ENCODE data around the gene APBA1. TPM values are rescaled to one million over a fixed set of nuclear protein-coding genes. Genes with fewer than 3 reads are reported as not detected.

The APBA1 gene
- total RNA-seq, 1 experiment from 2014 or later: 0.52 TPM

DNA sequence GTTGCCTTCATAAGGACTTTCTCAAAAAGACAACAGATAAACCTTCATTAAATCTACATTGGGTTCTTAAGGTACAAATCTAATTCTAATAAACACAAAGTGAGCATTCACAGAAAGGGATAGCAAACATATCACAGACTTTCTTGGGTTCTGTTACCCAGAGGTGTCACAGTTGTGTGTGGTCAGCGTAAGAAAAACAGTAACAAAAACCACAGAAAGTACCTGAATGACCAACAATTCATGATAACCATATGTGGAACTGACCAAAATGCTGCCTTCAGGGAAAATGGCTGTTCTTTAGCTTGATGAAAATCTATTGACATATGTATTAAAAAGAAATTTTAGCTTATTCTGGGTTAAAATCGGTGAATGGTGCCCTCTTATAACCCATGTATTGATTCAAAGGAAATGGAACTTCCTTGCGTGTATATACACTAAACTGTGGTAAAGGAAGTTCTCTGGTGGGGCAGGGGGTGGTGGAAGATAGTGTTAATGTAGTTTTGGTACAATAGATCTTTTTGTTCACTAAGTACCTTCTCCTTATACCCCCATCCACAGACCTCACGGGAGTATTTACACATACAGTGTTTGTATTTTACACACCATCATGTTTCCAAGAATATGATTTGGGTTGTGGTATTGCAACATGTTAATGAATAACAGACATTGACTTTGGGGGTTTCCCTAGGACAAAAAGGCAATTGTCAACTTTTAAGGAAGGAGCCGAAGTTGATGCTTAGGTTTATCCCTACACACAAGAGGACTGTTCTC, 152.5 kb downstream of the APBA1 start:
- DNase-seq: no peak
- H3K4me3 ChIP-seq (ENCODE audit: insufficient read depth, low read depth, low read length): no peak overlapping the region
- no peaks in the 10 kb centered on the region for H3K27me3 ChIP-seq (ENCODE audit: control insufficient read depth, insufficient read depth, low read length)
- no peaks in the 10 kb centered on the region for H3K36me3 ChIP-seq (replicated peaks; ENCODE audit: control insufficient read depth, insufficient read depth, low read length)

GRCh38 chr9:69516353-69517322, 155.5 kb downstream of the APBA1 start:
- H3K4me3 ChIP-seq (ENCODE audit: insufficient read depth, low read depth, low read length): no peak overlapping the region

DNA sequence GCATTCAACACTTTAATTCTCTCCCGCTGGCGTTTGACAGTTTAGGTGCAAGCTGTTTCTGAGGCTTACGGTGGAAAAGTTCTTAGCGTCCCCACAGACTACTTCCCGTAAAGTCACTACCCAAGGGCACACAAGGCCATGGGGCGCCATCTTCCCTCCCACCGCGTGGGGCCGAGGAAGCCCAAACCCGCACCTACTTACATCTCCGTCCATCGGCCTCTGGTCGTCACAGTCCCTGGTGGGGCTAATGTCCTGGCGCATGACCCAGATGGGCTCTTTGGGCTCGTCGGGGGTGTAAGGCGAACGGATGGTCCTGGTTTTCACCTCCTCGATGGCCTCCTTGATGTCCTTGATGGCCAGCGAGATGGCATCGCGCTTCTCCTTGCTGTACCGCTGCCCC, 156.4 kb downstream of the APBA1 start:
- Histone ChIP-seq H3K4me3 (ENCODE audit: insufficient read depth, low read depth, low read length) (no peak overlapping the region), H3K36me3 (replicated peaks; ENCODE audit: control insufficient read depth, insufficient read depth, low read length) (no peaks in the 10 kb centered on the region), H3K27me3 (ENCODE audit: control insufficient read depth, insufficient read depth, low read length) (no peaks in the 10 kb centered on the region)
- DNase-seq: no peak

More at GRCh38 chr9:69516353-69517322, 155.5 kb downstream of the APBA1 start:
- Histone ChIP-seq H3K36me3 (replicated peaks; ENCODE audit: control insufficient read depth, insufficient read depth, low read length) (no peaks in the 10 kb centered on the region), H3K27me3 (ENCODE audit: control insufficient read depth, insufficient read depth, low read length) (no peaks in the 10 kb centered on the region)
- DNase-seq: peak; percentile 28

DNA sequence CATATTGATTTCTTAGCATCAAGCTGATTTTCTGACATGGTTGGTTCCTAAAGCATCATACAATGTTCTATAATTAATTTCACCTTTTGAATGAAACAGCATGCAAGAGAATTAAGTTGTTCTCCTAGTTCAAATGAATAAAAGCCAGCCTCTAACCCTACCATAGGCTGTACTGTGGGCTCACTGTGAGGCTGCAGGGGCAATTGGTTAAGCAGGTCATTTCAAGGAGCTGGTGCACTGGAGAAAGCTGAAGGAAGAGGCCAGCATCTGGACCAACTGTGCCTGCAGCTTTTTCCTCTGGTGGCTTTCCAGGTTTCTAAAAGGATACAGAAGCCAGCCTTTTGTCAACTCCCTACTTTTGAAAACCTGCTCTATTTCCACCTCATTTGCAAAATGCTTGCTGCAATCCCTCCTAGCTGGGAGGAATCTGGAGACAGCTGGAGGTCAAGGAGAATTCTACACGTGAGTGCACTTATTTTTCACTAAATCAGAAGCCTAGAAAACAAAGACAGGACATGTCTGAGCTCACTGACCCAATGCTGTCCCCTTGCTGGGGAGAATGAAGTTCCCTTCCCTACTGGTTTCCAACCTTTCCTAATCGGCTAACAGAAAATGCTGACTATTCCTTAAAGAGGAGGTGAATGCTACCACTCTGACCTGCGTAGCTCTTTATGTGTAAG, 158.9 kb downstream of the APBA1 start:
- H3K4me3 ChIP-seq (ENCODE audit: insufficient read depth, low read depth, low read length): no peak overlapping the region
- DNase-seq: peak; percentile 20
- H3K27me3 ChIP-seq (ENCODE audit: control insufficient read depth, insufficient read depth, low read length): no peaks in the 10 kb centered on the region
- H3K36me3 ChIP-seq (replicated peaks; ENCODE audit: control insufficient read depth, insufficient read depth, low read length): no peaks in the 10 kb centered on the region

GRCh38 chr9:69504058-69504457, 168.1 kb downstream of the APBA1 start:
- H3K36me3 ChIP-seq (replicated peaks; ENCODE audit: control insufficient read depth, insufficient read depth, low read length): no peaks in the 10 kb centered on the region
- H3K27me3 ChIP-seq (ENCODE audit: control insufficient read depth, insufficient read depth, low read length): no peaks in the 10 kb centered on the region
- H3K4me3 ChIP-seq (ENCODE audit: insufficient read depth, low read depth, low read length): no peak overlapping the region
- DNase-seq: no peak

DNA sequence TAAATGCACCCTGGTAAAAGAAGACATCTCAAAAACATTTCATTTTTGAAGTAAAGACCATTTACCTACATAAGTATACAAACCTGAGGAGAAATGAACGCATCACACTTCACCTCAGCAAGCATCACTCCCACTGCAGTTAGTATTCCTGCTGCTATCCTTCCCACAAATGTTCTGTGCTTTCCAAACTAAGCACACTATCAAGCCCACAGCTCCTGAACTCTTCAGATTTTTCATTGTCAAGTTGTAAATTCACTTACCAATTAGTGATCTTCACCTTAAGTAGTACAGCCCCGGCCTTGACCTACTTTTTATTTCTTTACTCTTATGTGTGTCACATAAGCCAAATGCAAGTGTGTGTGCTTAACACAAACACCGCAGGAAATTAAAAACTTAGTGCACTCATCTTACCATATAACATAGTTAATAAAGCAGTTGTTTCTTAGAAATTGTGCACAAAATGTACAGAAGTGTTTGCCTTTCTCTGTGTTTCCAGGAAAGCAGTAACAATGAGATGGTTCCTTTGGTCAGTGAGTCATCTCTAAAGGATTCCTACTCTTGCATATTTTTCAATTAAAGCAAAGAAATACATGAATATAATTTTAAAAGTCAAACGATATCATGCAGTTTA, 169.4 kb downstream of the APBA1 start:
- no peak for DNase-seq
- no peaks in the 10 kb centered on the region for H3K27me3 ChIP-seq (ENCODE audit: control insufficient read depth, insufficient read depth, low read length)

GRCh38 chr9:69500896-69501295, 171.3 kb downstream of the APBA1 start:
- no peaks in the 10 kb centered on the region for H3K27me3 ChIP-seq (ENCODE audit: control insufficient read depth, insufficient read depth, low read length)
- no peaks in the 10 kb centered on the region for H3K36me3 ChIP-seq (replicated peaks; ENCODE audit: control insufficient read depth, insufficient read depth, low read length)
- H3K4me3 ChIP-seq (ENCODE audit: insufficient read depth, low read depth, low read length): no peak overlapping the region
- no peak for DNase-seq

More for the DNA sequence above, 169.4 kb downstream of the APBA1 start:
- H3K36me3 ChIP-seq (replicated peaks; ENCODE audit: control insufficient read depth, insufficient read depth, low read length): no peaks in the 10 kb centered on the region
- H3K4me3 ChIP-seq (ENCODE audit: insufficient read depth, low read depth, low read length): no peak overlapping the region

DNA sequence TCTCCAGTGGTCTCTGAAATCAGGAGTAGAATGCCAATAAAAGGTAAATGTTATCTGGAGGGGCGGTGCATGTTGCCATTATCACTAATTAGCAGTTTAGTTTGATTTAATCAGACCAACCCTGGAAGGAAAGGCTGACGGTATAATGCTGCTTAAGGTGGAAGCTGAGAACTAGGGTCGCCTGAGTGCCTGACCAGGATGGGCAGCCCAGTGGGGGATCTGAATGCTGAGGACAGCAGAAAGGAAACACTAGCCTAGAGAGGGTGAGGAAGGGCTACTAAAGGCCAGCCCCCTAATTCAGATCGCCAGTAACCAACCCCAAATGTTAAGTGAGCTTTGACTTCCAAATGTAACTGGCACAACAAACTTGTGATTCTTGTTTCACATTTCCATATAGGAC, 172.2 kb downstream of the APBA1 start:
- Histone ChIP-seq H3K4me3 (ENCODE audit: insufficient read depth, low read depth, low read length) (no peak overlapping the region), H3K36me3 (replicated peaks; ENCODE audit: control insufficient read depth, insufficient read depth, low read length) (no peaks in the 10 kb centered on the region), H3K27me3 (ENCODE audit: control insufficient read depth, insufficient read depth, low read length) (no peaks in the 10 kb centered on the region)
- peak; percentile 20 for DNase-seq

GRCh38 chr9:69499407-69499806, 172.8 kb downstream of the APBA1 start:
- no peaks in the 10 kb centered on the region for H3K27me3 ChIP-seq (ENCODE audit: control insufficient read depth, insufficient read depth, low read length)
- H3K36me3 ChIP-seq (replicated peaks; ENCODE audit: control insufficient read depth, insufficient read depth, low read length): no peaks in the 10 kb centered on the region
- no peak overlapping the region for H3K4me3 ChIP-seq (ENCODE audit: insufficient read depth, low read depth, low read length)
- no peak for DNase-seq

DNA sequence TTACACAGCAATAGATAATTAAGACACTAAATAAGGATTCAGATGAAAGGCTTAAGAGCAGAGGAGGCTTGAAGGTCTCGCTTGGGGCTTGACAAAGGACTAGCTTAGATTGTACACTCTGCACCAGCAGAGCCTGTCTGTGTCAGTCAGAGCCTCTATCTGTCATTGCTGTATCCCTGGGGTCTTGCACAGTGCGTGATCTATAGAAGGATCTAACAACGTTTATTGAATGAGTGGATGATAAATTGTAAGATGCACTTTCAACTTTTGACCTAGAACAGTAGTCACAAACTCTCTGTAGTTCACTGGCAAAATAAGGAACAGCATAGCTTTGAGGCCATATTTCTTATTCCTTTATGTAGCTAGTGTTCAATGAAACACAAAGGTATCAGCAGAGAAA, 173.7 kb downstream of the APBA1 start:
- H3K4me3 ChIP-seq (ENCODE audit: insufficient read depth, low read depth, low read length): no peak overlapping the region
- H3K36me3 ChIP-seq (replicated peaks; ENCODE audit: control insufficient read depth, insufficient read depth, low read length): no peaks in the 10 kb centered on the region
- no peak for DNase-seq
- H3K27me3 ChIP-seq (ENCODE audit: control insufficient read depth, insufficient read depth, low read length): no peaks in the 10 kb centered on the region

- no peak for DNase-seq
- Histone ChIP-seq H3K36me3 (replicated peaks; ENCODE audit: control insufficient read depth, insufficient read depth, low read length) (no peaks in the 10 kb centered on the region), H3K4me3 (ENCODE audit: insufficient read depth, low read depth, low read length) (no peak overlapping the region), H3K27me3 (ENCODE audit: control insufficient read depth, insufficient read depth, low read length) (no peaks in the 10 kb centered on the region)
Measured at GRCh38 chr9:69497816-69498215, 174.4 kb downstream of the APBA1 start.

GRCh38 chr9:69496846-69497450, 175.2 kb downstream of the APBA1 start:
- H3K36me3 ChIP-seq (replicated peaks; ENCODE audit: control insufficient read depth, insufficient read depth, low read length): no peaks in the 10 kb centered on the region
- H3K27me3 ChIP-seq (ENCODE audit: control insufficient read depth, insufficient read depth, low read length): no peaks in the 10 kb centered on the region
- no peak overlapping the region for H3K4me3 ChIP-seq (ENCODE audit: insufficient read depth, low read depth, low read length)
- no peak for DNase-seq

GRCh38 chr9:69495296-69495695, 176.9 kb downstream of the APBA1 start:
- H3K27me3 ChIP-seq (ENCODE audit: control insufficient read depth, insufficient read depth, low read length): no peaks in the 10 kb centered on the region
- no peak for DNase-seq

GRCh38 chr9:69494763-69495162, 177.4 kb downstream of the APBA1 start:
- H3K27me3 ChIP-seq (ENCODE audit: control insufficient read depth, insufficient read depth, low read length): no peaks in the 10 kb centered on the region
- DNase-seq: no peak
- no peak overlapping the region for H3K4me3 ChIP-seq (ENCODE audit: insufficient read depth, low read depth, low read length)
- H3K36me3 ChIP-seq (replicated peaks; ENCODE audit: control insufficient read depth, insufficient read depth, low read length): no peaks in the 10 kb centered on the region

More at GRCh38 chr9:69495296-69495695, 176.9 kb downstream of the APBA1 start:
- no peaks in the 10 kb centered on the region for H3K36me3 ChIP-seq (replicated peaks; ENCODE audit: control insufficient read depth, insufficient read depth, low read length)
- no peak overlapping the region for H3K4me3 ChIP-seq (ENCODE audit: insufficient read depth, low read depth, low read length)

Data from H7 (cell line).